Stimulated activated CD8-positive, alpha-beta memory T cell treated with anti-CD3 and anti-CD28 coated beads, Interleukin-12 subunit alpha, Interleukin-12 subunit beta, amount 100 ng/mL, for 24 hours (primary cell): Measurements from ENCODE around the gene EDC3.
A peak's percentile ranks its signal among the peaks of the same experiment; 100 is the strongest.
"Not testable (repeated sequence)": the region's sequence is repeated elsewhere in the genome, so short reads cannot be mapped to it uniquely, and the experiment has no call there.

Source experiments
- DNase-seq: peaks from one replicate; pipeline ENCODE4 v3.0.0-alpha.2; 2020; ENCODE audit errors: extremely low read depth

The EDC3 gene, protein sequence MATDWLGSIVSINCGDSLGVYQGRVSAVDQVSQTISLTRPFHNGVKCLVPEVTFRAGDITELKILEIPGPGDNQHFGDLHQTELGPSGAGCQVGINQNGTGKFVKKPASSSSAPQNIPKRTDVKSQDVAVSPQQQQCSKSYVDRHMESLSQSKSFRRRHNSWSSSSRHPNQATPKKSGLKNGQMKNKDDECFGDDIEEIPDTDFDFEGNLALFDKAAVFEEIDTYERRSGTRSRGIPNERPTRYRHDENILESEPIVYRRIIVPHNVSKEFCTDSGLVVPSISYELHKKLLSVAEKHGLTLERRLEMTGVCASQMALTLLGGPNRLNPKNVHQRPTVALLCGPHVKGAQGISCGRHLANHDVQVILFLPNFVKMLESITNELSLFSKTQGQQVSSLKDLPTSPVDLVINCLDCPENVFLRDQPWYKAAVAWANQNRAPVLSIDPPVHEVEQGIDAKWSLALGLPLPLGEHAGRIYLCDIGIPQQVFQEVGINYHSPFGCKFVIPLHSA

DNA sequence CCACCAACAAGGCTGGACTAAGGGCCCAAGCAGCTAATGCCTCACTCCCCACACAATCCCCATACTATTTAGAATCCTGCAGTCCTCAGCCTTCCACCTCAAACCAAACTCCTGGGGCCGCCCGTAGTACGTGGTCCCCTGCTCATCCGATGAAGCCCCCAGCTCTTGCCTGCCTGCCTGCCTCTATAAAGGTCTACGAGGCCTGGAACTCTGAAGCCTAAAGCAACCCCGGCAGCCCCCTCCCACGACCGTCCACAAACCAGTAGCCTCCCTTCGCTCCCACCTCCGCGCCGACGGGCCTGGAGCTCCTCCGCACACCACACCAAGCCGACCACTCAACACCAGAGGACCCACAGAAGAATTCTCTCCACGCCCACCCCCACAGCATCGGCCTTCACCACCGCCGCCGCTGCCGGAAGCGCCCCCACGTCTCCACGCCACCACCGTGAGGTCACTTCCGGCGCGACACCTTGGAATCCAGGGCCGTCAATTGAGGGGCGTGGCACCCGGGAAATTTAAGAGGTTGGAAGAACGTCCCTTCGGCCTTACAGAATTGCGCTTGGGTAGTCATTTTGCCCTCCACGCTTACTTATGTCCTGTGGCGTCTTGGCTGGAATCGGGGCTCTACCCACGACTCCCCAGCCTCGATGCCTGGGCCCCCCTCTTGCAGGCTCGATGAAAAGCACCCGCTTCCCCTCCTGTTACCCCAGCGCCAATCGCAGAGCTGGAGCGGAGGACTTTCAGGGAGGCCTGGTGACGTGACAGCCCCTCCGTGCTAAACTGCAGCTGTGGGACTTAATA lies at the start of gene EDC3:
Gene EDC3, minus strand, starts transcription at position 428 of the 801 bp plus-strand sequence. CDS start 20,900 bp downstream, outside the sequence.
- peak; percentile 82 for DNase-seq

DNA sequence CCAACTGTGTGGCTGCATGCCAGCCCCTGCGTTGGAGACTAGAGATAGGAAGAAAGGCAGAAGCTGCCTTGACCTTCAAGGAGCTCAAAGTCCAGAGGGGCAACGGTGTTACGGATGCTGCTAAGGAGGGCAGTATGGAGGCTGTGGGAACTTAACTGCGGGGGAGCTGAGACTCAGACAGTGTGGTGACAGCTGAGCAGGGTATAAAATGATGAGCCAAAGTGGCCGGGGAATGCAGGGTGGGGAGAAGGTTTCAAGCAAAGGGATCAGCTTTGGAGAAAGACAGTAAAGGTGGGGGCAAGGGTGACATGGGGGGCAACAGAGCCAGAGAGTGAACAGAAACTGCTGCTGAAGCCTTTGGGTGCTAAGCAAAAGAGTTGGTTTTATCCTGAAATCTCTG lies 46.6 kb upstream of the EDC3 start:
- no peak for DNase-seq

DNA sequence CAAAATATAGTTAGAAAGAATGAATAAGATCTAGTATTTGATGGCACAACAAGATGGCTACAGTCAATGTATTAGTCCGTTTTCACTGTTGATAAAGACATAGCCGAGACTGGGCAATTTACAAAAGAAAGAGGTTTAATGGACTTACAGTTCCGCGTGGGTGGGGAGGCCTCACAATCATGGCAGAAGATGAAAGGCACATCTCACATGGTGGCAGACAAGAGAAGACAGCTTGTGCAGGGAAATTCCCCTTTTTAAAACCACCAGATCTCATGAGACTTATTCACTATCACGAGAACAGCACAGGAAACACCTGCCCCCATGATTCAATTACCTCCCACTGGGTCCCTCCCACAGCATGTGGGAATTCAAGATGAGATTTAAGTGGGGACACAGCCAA lies 42.4 kb upstream of the EDC3 start:
- not testable (repeated sequence) for DNase-seq

DNA sequence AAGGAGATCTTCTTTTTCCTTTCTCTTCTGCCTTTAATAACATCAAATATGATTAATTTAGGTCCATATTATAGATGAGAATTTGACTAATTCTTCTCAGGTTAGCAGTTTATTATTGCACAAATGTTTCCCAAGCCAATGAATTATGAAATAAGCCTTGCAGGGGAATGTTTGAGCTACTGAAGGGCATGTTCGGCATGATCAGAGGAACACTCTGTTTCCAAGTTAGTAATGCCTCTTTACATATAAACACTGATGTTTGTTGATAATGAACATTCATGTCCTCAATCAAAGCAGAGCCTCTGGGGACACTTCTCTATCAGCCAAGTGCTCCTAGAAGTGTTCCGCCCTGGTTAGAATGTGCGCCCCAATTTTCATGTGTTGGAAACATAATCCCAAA lies 39.5 kb upstream of the EDC3 start:
- no peak for DNase-seq

DNA sequence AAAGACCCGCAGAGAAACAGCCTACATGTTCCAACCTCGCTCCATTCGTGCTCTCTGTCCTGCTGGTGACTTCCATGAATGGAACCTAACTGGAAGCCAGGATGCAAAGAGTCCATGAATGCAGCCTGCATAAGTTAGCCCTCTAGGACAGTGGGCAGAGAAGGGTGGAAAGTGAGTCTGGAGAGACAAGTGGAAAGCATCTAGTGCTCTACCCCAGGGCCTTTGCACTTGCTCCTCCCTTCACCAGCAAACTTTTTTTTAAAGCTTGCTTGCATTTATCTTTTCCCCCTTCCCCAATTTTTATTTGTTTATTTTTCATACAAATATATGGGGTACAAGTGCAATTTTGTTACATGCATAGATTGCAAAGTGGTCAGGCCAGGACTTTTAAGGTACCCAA lies 37.4 kb upstream of the EDC3 start:
- DNase-seq, result no peak

DNA sequence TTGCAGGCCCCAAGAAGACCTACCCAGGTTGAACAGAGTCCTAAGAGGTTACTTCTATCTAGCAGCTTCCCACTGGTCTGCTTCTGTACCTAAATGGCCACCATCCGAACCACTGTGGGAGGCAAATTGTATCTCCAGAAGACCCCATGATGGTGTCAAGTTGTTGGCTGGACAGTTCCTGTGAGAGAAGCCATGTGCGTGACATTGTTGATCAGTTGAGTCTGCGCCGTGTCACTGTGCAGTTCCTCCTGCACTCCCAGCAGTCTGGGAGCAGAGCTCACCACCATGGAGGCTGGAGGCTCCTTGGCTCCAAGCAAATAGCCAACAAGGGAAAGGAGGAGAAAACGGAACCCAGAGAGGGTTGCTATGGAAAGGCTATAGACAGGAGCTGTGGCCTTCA lies 37.0 kb upstream of the EDC3 start:
- no peak for DNase-seq

DNA sequence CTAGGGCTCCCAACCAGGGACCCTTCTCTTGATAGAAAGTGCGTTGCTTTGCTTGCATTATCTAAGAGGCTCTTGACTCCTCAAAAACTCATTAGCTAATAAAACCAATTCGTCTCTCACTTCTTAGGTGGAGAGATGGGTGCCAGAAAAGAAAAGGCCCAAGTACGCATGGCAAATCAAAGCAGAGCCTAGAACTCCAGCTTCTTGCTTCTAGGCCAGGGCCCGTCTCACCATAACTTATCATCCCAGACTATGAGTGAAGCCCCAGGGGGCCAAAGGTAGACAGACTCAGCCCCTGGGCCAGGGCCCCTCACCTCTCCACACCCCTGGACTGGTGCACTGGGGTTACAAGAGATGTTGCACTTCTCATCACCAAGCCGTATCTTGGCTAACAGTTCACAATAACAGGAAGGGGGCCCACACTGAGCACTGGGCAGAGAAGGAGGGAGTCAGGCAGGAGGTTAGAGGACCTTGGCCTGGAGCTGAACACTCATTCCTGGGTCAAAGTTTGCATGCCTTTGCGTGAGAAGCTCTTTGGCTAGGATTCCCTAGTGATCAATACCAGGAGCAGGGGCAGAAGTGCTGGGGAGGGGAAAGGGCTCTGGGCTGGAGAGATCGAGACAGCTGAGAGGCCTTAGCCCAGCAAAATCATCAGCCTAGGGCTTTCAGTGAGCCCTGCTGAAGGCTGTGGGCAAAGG lies 34.9 kb upstream of the EDC3 start:
- DNase-seq, result no peak

DNA sequence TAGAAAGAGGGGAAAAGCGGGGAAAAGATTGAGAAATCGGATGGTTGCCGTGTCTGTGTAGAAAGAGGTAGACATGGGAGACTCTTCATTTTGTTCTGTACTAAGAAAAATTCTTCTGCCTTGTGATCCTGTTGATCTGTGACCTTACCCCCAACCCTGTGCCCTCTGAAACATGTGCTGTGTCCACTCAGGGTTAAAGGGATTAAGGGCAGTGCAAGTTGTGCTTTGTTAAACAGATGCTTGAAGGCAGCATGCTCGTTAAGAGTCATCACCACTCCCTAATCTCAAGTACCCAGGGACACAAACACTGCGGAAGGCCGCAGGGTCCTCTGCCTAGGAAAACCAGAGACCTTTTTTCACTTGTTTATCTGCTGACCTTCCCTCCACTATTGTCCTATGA lies 33.5 kb upstream of the EDC3 start:
- not testable (repeated sequence) for DNase-seq

DNA sequence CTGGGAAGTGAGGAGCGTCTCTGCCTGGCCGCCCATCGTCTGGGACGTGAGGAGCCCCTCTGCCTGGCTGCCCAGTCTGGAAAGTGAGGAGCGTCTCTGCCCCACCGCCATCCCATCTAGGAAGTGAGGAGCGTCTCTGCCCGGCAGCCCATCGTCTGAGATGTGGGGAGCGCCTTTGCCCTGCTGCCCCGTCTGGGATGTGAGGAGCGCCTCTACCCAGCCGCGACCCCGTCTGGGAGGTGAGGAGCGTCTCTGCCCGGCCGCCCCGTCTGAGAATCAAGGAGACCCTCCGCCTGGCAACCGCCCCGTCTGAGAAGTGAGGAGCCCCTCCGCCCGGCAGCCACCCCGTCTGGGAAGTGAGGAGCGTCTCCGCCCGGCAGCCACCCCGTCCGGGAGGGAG lies 32.9 kb upstream of the EDC3 start:
- DNase-seq, result not testable (repeated sequence)

DNA sequence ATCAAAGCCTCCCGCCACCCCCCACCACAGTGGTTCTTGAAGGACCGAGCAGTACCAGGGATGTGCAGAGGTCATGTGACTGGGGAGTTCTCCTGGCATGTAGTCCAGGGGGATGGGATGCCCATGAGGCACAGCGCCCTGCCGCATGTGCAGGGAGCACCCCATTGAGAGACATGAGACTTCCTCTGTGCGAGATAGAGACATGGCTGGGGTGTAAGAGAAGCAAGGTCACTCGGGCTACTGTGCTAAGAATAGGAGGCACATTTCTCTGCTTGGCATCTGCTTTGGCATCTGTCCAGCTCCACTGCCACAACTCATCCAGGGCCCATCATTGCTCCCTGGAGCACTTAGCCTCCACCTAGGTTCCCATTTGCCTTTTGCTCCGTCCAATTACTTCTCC lies 31.9 kb upstream of the EDC3 start:
- no peak for DNase-seq

DNA sequence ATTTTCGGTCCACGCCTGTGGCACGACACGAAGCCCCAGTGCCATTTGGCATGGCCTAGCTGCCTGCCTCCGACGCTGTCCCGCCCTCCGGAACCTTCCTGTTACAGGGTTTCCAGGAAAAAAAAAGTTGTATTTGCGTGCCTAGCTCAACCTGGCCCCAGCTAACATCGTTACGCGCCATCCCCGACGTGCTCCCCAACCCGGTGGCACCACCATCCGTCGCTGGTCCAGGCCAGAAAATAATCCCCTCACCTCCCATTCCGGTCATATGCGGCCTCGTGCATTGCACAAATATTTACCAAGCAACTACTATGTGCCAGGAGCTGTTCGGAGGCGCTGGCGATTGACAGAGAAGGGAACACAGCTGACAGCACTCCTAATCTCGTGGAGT lies 30.9 kb upstream of the EDC3 start:
- DNase-seq, result no peak

DNA sequence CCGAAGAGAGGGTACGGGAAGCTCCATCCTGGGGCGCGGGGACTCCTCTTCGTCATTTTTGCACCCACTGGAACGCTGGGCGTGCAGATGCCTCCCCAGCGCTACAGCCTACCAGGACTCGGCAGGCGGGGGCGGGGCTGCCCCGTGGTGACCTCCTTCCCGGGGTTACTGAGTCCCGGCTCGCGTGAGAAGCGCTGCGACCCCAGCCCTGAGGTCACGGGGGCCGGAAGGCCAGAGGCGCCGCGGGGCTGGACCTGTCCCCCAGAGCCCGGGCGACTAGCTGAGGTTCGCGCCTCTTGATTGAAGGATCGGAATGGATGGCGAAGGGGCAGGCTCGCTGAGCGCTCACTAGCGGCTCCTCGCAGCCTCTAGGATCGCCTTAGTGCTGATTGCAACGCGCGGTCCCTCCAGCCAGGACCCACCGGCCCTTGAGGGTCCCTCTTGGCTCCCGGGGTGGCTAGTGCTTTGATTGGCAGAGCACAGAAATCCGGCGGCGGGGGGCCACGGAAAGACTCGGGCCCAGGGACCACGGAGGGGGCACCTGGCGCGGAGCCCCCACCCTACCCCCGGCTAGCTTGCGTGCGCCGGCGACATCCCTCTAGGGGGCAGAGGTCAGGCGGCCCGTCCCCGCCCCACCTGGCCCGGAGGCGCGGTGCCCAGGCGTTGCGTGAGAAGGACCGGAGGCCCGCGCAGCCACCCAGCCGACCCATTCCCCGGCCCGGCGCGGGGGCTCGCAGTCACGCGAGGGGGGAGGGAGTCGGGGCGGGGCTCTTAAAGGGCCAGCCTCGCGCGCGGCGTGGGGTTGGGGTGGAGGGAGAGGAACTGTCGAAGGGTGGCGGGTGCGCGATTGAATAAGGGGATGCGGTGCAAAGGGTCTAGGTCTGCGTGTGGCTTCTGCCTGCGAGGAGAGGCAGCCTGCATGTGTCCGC lies 30.3 kb upstream of the EDC3 start:
- no peak for DNase-seq

DNA sequence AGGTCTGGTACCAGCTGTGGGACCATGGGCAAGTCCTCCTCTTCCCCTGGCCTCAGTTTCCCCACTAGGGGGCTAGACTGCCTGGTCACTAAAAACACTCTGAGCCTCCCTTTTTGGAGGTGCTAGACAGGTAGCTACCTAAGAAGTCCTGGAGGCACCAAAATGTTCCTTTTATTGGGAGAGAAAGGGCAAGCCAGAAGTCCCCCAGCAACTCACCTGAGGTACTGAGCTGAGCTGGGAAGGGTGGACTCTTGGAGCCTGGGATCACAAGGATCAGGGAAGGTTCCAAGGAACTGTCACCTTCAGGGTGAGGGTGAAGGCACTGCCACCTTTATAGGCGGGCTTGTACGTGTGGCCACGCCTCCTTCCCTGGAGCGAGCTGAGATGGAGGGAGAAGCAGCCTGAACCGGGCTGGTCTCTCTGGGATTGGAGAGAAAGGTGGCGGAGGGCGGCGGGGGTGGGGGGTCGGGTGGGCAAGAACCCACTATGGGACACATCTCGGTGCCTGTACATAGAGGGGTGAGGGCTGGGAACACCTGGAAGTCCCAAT lies 29.5 kb upstream of the EDC3 start, which contains the start of gene CYP1A1:
Gene CYP1A1, minus strand, starts transcription at position 304 of the 550 bp plus-strand sequence. CDS start 2,431 bp downstream, outside the sequence.
- DNase-seq, result no peak

DNA sequence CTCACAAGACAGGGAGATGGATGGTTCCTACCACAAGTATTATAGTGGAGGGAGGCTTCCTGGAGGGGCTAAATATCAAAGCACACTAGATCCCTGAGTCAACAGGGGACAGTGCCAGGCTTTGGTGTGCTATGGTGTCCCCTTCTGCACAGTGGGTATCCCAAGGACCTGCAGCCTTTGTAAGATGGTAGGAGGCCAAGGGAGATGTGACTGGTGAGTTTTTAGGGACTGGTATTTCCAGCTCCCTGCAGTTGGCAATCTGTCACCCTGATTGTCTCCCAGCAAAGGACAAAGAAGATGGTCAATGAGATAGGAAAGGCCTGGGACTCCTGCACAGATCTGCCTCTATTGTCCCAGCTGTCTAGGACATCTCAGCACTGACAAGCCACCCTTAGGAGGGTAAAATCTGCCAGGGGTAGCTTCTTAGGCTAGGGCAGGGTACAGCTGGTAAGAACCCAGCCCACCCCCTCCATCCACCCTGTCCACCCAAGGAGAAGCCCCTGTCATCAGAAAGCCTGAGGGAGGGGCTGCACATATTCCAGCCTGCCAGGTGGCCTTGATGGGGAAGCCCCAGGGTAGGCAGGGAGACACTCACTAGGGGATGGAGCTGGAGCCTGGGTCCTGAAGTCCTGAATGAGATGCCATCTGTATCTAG lies 28.9 kb upstream of the EDC3 start:
- DNase-seq, result no peak

DNA sequence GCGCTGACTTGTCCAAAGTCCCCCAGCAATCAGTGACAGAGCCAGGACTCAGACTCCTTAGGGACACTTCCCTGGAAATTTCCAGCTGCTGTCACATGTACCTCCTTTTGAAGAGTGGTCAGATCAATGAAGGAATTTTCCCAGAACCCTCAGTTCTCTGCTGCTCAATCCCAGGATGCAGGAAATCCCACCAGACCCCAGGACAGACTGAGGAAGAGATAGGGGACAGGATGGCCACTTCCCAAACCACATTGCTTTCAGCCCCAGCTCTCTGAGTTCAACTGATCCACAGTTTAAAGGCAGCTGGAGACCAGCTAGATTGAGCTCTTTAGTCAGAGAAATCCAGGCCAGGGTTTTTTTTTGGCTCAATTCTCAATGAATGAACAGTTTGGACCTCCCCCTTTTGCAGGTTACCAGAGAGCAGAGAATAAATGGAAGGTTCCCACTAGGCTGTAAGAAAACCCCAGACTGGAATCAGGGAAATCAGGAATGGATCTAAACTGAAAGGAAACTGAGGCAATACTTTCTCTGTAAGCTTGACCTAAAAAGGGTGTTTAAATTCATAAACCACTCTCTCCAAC lies 28.0 kb upstream of the EDC3 start:
- DNase-seq, result no peak

DNA sequence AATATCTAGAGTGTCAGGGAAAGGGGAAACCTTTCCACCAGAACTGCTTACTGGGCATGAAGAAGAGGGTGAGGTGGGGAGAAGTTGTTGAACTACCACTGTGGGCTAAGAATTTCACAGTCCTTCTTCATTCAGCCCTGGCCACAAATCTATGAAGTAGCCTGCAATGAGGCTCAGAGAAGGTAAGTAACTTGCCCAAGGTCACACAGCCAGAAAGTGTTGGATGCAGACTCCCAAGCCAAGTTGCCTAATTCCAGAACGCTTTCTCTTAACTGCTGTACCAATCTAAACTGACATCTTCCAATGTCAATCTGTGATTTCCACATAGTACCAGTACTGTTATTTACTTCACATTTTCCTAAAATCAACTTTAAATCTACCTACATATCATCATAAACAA lies 27.4 kb upstream of the EDC3 start:
- DNase-seq, result no peak

DNA sequence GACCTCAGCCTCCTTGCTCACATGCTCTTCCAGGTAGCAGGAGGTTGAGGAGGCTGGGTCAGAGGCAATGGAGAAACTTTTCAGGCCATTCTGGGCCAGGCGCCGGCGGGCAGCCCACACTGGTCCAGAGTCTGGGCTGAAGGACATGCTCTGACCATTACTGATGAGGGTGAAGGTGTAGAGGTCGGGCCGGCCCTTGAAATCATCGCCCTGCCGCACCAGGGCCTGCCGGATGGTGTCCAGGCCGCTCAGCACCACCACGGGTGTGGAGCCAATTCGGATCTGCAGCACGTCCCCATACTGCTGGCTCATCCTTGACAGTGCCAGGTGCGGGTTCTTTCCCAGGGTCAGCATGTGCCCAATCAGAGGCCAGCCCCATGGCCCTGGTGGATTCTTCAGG lies 26.8 kb upstream of the EDC3 start:
- no peak for DNase-seq

DNA sequence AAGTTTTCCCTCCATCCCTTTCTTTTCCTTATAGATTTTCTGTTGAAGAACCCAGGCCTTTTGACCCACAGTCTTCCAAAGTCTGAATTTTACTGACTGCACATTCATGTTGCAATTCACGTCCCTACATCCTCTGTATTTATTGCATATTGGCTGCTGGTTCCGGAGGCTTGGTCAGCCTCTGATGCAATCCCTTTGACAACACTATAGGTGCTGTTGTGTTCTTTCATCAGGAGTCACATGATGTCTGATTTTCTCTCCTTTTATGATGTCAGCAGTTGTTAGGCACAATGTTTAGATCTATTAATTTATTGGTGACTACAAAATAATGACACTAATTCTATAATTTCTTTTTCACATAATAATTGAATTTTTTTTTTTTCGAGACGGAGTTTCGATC lies 20.8 kb upstream of the EDC3 start:
- DNase-seq, result no peak

DNA sequence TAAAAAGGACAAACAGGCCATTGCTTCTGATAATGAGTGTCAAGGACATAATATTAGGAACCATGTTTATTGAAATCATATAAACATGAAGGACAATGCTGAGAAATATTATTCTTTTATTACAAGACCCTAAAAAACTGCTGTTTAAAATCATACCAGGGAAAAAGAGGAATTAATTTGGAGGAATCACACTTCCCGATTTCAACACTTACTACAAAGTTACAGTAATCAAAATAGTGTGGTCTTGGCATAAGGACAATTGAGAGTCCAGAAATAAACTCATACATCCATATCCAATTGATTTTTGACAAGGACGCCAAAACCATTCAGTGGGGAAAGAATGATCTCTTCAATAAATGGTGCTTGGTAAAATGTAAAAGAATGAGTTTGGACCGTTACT lies 16.5 kb upstream of the EDC3 start:
- DNase-seq, result no peak
